ENCODE results near the gene TAF11L7.

DNA sequence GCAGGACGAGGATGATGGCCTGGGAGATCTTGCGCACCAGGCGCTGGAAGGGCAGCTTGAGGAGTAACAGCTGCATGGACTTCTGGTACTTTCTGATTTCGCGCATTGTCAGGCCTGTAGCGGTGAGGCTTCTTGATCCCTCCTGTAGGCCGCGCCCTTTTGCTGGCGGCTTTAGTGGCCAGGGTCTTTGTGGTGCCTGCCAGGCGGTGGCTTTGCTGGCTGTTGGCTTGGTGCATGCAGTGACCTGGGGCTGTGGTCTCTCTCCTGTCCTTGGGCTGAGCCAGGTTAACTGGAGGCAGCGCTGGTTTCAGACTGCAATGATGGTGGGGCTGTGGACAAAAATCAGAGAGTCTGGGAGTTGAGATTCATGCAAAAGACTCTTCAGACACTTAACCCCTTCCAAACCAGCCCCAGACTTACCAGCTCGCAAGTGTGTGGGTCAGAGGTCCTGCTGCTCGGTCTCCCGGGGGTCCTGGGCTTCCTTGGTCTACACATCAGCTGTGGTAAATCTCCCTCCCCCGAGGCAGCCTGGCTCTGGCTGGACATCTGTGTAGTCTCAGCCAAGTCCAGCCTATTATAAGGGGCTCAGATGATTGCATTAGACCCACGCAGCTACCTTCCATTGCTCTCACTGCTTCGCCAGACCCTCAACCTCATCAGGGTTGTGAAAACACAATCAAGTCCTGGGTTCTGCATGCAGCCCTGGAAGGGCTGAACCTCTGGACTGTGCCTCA, 29.5 kb upstream of the TAF11L7 start:
- TF ChIP-seq, protein P1, sequence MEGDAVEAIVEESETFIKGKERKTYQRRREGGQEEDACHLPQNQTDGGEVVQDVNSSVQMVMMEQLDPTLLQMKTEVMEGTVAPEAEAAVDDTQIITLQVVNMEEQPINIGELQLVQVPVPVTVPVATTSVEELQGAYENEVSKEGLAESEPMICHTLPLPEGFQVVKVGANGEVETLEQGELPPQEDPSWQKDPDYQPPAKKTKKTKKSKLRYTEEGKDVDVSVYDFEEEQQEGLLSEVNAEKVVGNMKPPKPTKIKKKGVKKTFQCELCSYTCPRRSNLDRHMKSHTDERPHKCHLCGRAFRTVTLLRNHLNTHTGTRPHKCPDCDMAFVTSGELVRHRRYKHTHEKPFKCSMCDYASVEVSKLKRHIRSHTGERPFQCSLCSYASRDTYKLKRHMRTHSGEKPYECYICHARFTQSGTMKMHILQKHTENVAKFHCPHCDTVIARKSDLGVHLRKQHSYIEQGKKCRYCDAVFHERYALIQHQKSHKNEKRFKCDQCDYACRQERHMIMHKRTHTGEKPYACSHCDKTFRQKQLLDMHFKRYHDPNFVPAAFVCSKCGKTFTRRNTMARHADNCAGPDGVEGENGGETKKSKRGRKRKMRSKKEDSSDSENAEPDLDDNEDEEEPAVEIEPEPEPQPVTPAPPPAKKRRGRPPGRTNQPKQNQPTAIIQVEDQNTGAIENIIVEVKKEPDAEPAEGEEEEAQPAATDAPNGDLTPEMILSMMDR (IDR thresholded peaks at IDR 0.05; ENCODE audit: poor library complexity, severe bottlenecking), result no peak
- TF ChIP-seq POLR2AphosphoS5 (IDR thresholded peaks at IDR 0.05), result no peak
- TF ChIP-seq EZH2 (IDR thresholded peaks at IDR 0.05; ENCODE audit: borderline replicate concordance, insufficient read depth, low read length, poor library complexity, severe bottlenecking), result no peak

All from neural cell (in vitro differentiated cells).